ENCODE data around the gene TCOF1. TPM values are rescaled to one million over a fixed set of nuclear protein-coding genes. Genes with fewer than 3 reads are reported as not detected.

Gene TCOF1
- 10 to 100 TPM; 29.5 to 46.3 (median 36.9) TPM for polyA plus RNA-seq (ENCODE audit: insufficient read length in 4 of 4)

GRCh38 chr5:150357326-150358260, at the start of gene TCOF1:
Gene TCOF1 (plus strand): TSS chr5:150357697. CDS start chr5:150357747, 50 bp downstream.
- DNase-seq (ENCODE audit: low read depth in 4 of 4, low spot score in 2 of 4), result peak; percentile 79 to 95 (median 92)

- no peak for DNase-seq (ENCODE audit: low read depth in 4 of 4, low spot score in 2 of 4)
Observed at GRCh38 chr5:150309101-150309885, 48.2 kb upstream of the TCOF1 start.

- no peak for DNase-seq (ENCODE audit: low read depth in 4 of 4, low spot score in 2 of 4)
Observed at GRCh38 chr5:150309886-150310239, 47.6 kb upstream of the TCOF1 start.

- no peak for DNase-seq (ENCODE audit: low read depth in 4 of 4, low spot score in 2 of 4)
Observed at GRCh38 chr5:150310246-150310645, 47.3 kb upstream of the TCOF1 start.

GRCh38 chr5:150311015-150311692, 46.3 kb upstream of the TCOF1 start:
- no peak for DNase-seq (ENCODE audit: low read depth in 4 of 4, low spot score in 2 of 4)

GRCh38 chr5:150312518-150312917, 45.0 kb upstream of the TCOF1 start:
- no peak for DNase-seq (ENCODE audit: low read depth in 4 of 4, low spot score in 2 of 4)

GRCh38 chr5:150313501-150313900, 44.0 kb upstream of the TCOF1 start:
- DNase-seq (ENCODE audit: low read depth in 4 of 4, low spot score in 2 of 4), result no peak

GRCh38 chr5:150313921-150314716, 43.4 kb upstream of the TCOF1 start:
- no peak for DNase-seq (ENCODE audit: low read depth in 4 of 4, low spot score in 2 of 4)

- DNase-seq (ENCODE audit: low read depth in 4 of 4, low spot score in 2 of 4), result no peak
Observed at GRCh38 chr5:150315245-150315644, 42.3 kb upstream of the TCOF1 start.

GRCh38 chr5:150316320-150316719, 41.2 kb upstream of the TCOF1 start:
- DNase-seq (ENCODE audit: low read depth in 4 of 4, low spot score in 2 of 4), result no peak

- DNase-seq (ENCODE audit: low read depth in 4 of 4, low spot score in 2 of 4), result no peak
Observed at GRCh38 chr5:150317048-150318003, 40.2 kb upstream of the TCOF1 start.

- DNase-seq (ENCODE audit: low read depth in 4 of 4, low spot score in 2 of 4), result no peak
Observed at GRCh38 chr5:150318613-150319483, 38.6 kb upstream of the TCOF1 start.

GRCh38 chr5:150319484-150319790, 38.1 kb upstream of the TCOF1 start:
- DNase-seq (ENCODE audit: low read depth in 4 of 4, low spot score in 2 of 4), result no peak

- DNase-seq (ENCODE audit: low read depth in 4 of 4, low spot score in 2 of 4), result no peak
Observed at GRCh38 chr5:150320044-150320613, 37.4 kb upstream of the TCOF1 start.

- no peak for DNase-seq (ENCODE audit: low read depth in 4 of 4, low spot score in 2 of 4)
Observed at GRCh38 chr5:150321211-150321610, 36.3 kb upstream of the TCOF1 start.

- no peak for DNase-seq (ENCODE audit: low read depth in 4 of 4, low spot score in 2 of 4)
Observed at GRCh38 chr5:150321784-150322183, 35.7 kb upstream of the TCOF1 start.

- no peak for DNase-seq (ENCODE audit: low read depth in 4 of 4, low spot score in 2 of 4)
Observed at GRCh38 chr5:150322202-150322601, 35.3 kb upstream of the TCOF1 start.

- no peak for DNase-seq (ENCODE audit: low read depth in 4 of 4, low spot score in 2 of 4)
Observed at GRCh38 chr5:150323092-150323491, 34.4 kb upstream of the TCOF1 start.

Data from left renal cortex interstitium (tissue), 4 donors.